SIG-M5 treated with dmso at 0.1 percent for 504 hours (cell line): Measurements from ENCODE around the gene GRM7.

ENCODE experiments used
- DNase-seq: peaks from one replicate; lab custom pipeline; 2025; ENCODE audit not compliant: unreplicated experiment; lab: John Stamatoyannopoulos, UW

GRM7 gene

GRCh38 chr3:7392206-7392605 lies 531.3 kb downstream of the GRM7 start:
- no peak for DNase-seq

DNA sequence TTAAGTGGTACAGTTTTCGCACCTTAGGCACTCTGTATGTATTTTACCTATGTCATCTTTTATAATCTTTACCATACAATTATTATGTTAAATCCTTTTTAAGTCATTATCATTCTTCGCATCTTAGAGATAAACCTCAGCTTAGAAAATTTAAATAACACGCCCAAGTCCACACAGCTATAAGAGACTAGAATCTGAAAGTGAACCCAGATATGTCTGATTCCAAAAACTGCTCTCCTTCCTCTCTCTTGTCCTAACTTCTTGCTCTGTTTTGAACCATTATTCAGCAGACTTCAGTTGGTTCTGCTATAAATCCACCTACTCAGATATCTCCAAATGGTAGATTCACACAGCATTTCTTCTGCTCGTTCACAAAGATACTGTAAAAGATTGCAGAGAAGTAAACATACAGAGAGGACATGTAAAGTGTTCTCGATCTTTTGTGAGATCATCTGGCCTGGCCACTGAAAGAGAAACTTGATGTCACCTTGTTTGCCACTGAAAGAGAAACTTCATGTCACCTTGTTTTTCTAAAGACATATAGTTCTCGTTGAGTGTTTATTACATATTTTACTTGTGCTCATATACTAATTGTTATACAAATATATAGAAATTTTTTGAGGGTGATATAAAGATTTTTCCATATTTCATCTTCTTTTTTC lies 533.2 kb downstream of the GRM7 start:
- no peak for DNase-seq

DNA sequence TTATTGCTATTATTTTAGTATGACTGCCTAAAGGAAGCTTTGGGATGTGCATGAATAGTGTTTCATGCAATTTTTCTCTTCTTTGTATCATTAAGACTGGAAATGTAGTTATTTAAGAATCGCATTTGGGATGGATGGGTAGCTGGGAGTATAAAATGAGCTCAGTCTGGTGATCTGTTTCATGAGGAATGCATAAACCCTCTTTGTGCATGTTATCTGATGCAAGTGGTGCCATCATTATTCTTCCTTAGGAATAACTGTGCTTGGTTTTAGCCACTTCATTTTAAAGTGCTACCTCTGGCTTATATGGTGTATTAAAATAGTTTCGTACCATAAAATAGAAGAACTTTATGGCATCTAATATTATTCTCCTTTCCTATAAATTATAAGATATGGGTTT lies 535.6 kb downstream of the GRM7 start:
- DNase-seq, result no peak

GRCh38 chr3:7397097-7397496 lies 536.2 kb downstream of the GRM7 start:
- no peak for DNase-seq

DNA sequence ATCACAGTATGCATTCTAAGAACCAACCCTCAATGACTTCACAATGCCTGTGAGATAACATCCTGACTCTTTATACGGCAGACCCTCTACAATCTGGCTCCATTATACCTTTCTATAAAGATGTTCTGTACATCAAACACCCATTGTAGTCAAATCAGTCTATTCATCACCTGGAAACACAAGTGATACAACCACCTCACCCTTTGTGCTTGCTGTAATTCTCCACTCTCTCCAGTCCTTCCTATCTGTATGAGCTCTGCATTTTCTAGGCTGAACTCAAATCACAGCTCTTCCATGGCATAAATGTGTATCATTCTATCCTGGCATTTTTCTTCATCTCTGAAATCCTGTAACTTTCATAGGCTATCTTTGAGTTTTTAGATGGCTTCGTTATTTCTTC lies 539.4 kb downstream of the GRM7 start:
- no peak for DNase-seq

- DNase-seq, result no peak
Measured at GRCh38 chr3:7401418-7401817, 540.5 kb downstream of the GRM7 start.

DNA sequence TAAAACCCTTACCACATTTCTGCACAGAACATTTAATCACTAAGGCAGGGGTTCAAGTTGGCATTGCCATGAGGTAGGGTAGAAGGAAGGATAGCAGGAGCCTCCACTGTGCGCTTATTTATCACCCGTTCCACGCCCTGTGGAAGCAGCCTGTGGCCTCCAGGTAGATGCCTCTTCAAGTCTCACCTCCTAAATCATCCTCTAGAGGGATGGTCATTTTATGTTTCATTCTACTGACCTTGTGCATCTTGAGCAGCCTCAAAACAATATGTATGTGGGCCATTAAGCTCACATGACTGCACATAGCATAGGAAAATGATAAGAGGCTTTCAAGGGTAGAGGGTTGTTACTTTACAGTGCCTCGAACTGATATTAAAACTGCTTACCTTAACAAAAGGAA lies 546.2 kb downstream of the GRM7 start:
- no peak for DNase-seq

- no peak for DNase-seq
Measured at GRCh38 chr3:7410782-7411181, 549.9 kb downstream of the GRM7 start.

DNA sequence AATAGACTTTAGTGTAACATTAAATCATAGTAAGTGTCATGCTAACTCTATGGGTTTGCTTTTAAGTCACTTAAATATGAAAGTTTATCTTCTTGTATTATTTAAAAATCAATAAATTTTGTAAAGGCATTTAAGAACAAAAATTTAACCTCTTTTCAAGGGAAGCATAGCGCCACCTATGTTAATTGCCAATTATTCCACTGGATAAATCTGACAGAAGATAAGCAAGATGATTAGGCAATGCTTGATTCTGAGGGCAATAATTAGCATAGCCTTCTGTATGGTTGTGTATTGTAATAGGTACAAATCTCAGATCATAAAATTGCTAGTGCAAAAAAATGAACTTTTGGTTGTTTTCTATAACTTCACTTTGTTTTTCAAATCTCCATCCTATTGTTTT lies 560.1 kb downstream of the GRM7 start:
- no peak for DNase-seq

GRCh38 chr3:7423036-7423435 lies 562.1 kb downstream of the GRM7 start:
- no peak for DNase-seq

DNA sequence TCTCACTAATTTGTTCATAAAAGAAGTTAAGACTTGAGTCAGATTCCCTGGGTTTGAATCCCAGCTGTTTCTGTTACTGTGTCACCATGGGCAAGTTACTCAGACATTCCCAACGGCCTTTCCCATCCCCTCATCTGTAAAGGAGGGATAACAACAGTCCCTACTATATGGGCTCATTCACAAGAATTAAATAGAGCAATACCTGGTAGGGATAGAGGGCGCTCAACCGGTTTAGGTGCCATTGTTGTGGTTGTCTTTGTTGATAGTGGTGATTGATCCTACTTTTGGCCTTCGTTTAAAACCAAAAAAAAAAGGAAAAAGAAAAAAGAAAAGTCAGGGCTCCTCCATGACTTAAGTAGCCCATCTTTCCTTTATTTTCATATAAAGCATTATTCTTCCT lies 563.1 kb downstream of the GRM7 start:
- DNase-seq, result no peak

DNA sequence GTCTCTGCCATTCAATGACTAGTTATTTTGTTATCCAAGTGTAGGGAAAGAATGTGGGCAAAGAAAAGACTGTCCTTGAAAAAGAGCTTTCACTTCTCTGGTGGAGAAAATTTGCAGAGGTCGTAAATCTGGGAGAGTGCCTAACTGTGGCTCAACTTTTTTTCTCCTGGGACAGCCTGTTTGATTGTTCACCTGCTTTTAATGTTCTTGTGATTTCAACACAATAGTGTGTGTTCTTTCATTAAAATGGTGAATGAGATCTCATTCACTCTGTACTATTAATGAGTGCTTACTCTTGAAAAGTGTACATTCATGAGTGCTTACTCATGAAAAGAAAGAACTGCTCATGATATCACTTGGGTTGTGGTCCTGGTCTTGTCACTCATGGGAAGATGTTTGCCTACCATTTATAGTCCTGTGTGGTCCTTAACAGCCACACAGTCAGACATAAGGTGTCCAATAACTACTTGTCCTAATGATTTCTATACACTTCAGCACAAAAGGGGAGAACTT lies 567.3 kb downstream of the GRM7 start:
- DNase-seq, result no peak

- no peak for DNase-seq
Measured at GRCh38 chr3:7432610-7433009, 571.7 kb downstream of the GRM7 start.

DNA sequence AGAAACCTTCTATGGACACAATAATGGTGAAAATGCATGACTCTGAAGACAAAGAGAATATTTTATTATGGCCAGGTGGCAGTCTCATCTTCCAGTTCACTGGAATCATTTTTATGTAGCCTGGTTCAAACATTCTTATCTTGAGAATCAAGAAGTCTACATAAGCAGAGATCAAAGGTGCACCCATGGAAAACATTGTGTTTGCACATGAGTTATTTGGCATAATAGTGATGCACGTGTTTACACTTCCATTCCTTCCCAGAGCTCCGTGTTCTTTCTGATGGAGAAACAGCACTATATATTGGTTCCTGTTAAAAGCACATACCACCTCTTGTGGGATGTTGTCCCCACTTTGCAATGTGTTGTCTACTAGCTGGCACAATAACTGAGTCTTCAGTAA lies 572.2 kb downstream of the GRM7 start:
- no peak for DNase-seq

GRCh38 chr3:7436542-7436941 lies 575.6 kb downstream of the GRM7 start:
- no peak for DNase-seq

GRCh38 chr3:7437231-7437630 lies 576.3 kb downstream of the GRM7 start:
- DNase-seq, result no peak

GRCh38 chr3:7439101-7439680 lies 578.3 kb downstream of the GRM7 start:
- DNase-seq, result no peak

GRCh38 chr3:7444886-7445285 lies 584.0 kb downstream of the GRM7 start:
- no peak for DNase-seq

GRCh38 chr3:7445331-7445730 lies 584.4 kb downstream of the GRM7 start:
- DNase-seq, result no peak

DNA sequence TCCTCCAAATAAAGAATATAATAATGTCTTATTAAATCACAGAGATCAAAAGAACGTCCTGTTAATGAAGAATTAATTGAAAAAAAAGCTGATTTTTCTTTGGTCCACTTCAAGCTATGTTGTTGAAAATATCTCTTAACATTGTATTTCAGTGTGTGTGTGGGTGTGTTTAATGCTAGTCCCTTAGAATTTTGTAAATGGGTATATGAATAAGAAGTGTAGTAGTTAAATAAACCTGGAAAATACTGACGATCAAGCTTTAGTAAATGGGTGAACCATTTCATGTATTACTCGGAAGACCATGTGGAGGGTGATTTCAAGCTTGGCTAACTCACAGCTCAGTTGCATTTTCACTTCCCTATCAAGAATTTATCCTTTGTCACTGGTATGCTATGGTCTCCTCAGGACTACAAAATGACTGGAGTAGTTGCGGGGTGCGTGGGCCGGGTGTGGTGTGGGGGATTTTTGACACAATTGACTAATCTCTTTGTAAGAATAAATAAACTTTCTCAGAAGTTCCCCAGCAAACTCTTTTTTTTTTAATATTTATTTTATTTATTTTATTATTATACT lies 586.4 kb downstream of the GRM7 start:
- no peak for DNase-seq

DNA sequence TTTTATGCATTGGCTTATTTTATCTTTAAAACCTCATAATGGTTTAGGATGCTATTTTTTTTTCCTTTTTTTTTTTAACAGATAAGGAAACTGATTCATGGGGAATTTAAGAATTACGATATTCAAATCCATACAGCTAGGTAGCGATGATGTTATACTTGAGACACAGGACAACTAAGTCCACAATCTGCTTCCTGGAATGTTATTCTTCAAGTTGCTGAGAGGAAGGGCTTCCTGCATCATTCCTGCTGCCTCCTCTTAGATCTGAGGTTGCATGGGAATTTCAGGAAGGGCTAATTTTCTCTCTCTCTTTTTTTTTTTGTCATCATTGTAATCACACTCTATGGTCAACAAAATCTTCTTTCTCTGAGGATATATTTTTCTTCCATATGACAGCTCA lies 595.5 kb downstream of the GRM7 start:
- no peak for DNase-seq

- no peak for DNase-seq
Measured at GRCh38 chr3:7461202-7461825, 600.4 kb downstream of the GRM7 start.
